ENCODE results near the gene PRKN.

- TF ChIP-seq CTCF (IDR thresholded peaks at IDR 0.05), result no peak
- TF ChIP-seq ZFX (IDR thresholded peaks at IDR 0.05; ENCODE audit: borderline replicate concordance), result no peak
Measured at GRCh38 chr6:162017536-162017935, 710.0 kb downstream of the PRKN start.

Data from 22Rv1 (cell line).